Pulmonary artery endothelial cell (primary cell): Measurements from ENCODE around the gene KSR2. TPM values are rescaled to one million over a fixed set of nuclear protein-coding genes. Genes with fewer than 3 reads are reported as not detected.
"Not testable (repeated sequence)": the region's sequence is repeated elsewhere in the genome, so short reads cannot be mapped to it uniquely, and the experiment has no call there.

ENCODE experiments used
- DNase-seq: peaks from one replicate; pipeline ENCODE4 v3.0.0-alpha.2; 2011; ENCODE audit warnings: low read depth, low spot score
- total RNA-seq: library from RNA; depleted of rRNA; stranded (reverse); fragments of >200 nt; gene quantifications from 2 replicates; pipeline ENCODE4 v1.2.3, GENCODE V29; 2014

KSR2 gene
- total RNA-seq, 1 donor from 2014 or later = 0.99 TPM

DNA sequence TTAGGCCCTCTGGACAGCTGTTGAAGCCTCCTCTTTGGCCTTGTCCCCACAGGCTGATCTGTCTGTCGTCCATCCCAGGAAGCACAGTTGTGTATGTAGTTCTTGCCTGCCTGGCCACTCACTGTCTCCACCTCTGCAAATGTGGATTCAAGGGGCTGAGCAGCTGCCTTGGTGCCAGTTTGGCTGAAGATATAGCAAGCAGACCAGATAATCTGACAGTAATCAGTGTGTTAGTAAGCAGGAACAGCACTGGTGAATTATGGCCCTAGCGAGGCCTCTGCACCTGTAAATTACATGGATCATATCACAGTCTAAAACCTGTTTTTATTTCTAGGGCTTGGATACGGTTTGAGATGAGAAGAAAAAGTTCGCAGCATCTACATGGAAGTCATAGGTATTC is 324.8 kb downstream of the KSR2 start:
- DNase-seq = no peak

GRCh38 chr12:117641885-117642284 is 326.9 kb downstream of the KSR2 start:
- DNase-seq = no peak

- no peak for DNase-seq
Measured at GRCh38 chr12:117640511-117640910, 328.3 kb downstream of the KSR2 start.

- no peak for DNase-seq
Measured at GRCh38 chr12:117629454-117629853, 339.3 kb downstream of the KSR2 start.

GRCh38 chr12:117628711-117629110 is 340.1 kb downstream of the KSR2 start:
- DNase-seq = not testable (repeated sequence)

GRCh38 chr12:117622741-117623140 is 346.0 kb downstream of the KSR2 start:
- DNase-seq = no peak

- DNase-seq = no peak
Measured at GRCh38 chr12:117622087-117622486, 346.7 kb downstream of the KSR2 start.

DNA sequence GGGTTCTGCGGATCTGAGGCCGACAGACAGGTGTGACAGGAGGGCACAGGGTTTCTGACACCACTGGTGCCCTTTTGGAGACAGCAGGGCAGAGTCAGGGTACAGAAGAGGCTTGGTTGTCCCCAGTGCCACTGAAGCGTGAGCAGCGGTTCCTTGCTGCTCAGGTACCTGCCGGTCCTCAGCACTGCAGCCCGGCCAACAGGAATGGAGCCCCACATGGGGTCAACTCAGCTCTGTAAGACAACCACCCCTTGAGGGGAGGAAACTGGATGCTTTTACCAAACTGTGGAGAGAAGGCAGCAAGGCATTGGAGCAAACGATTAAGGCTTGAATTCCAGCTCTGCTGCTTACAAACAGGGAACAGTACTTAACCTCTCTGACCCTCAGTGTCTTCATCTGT is 361.0 kb downstream of the KSR2 start:
- no peak for DNase-seq

DNA sequence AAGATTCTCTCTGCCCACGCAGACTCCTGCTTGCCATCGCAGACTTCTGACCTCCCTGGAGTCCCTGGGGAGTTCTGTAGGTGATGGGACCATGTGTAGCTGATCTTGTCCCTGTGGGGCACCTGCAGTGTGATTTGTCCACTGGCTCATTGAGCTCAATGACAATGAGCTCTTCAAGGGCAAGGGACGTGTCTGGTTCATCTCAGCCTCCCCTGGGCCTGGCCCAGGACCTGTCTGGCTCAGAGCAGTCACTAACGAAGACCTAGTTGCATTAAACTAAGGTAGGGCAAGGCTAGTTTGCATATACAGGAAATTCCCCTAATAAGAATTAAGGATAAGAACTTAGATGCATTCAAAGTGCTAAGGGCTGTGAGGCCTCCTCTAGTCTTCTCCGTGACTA is 361.8 kb downstream of the KSR2 start:
- DNase-seq = no peak

GRCh38 chr12:117606024-117606423 is 362.8 kb downstream of the KSR2 start:
- DNase-seq = no peak

GRCh38 chr12:117603316-117604113 is 365.3 kb downstream of the KSR2 start:
- no peak for DNase-seq

- DNase-seq = no peak
Measured at GRCh38 chr12:117599849-117600248, 368.9 kb downstream of the KSR2 start.

DNA sequence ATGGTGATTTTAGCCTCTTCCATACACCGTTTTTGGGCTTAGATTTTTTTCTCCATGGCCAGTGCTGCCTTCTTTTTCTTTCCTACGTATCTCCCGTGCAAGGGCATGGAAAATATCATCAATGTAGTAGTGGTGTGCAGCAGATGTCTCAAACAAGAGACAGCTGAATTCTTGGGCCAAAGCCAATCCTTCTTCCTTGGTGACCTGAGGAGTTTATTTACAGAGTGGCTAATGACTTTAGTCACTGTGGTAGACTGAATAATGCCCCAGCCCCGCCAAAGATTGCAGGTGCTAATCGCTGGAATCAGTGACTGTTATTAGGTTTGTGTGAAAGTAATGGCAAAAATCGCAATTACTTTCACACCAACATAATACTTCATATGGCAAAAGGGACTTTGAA is 371.8 kb downstream of the KSR2 start:
- no peak for DNase-seq

DNA sequence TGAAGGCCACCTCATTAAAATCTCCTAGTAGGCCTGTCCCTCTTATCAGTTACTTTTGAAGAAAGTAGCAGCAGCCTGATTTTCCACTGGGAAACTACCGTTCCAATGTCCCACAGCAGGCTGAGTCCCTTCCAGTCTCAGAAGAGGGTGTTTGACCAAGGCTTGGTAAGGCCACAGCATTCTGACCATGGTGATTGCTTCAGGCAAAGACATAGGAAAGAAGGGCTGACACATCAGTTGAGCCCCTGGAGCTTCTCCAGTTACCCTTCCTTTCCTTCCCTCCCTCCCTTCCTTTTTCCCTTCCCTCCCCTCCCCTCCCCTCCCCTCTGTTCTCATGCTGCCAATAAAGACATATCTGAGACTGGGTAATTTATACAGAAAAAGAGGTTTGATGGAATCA is 373.0 kb downstream of the KSR2 start:
- DNase-seq = no peak

DNA sequence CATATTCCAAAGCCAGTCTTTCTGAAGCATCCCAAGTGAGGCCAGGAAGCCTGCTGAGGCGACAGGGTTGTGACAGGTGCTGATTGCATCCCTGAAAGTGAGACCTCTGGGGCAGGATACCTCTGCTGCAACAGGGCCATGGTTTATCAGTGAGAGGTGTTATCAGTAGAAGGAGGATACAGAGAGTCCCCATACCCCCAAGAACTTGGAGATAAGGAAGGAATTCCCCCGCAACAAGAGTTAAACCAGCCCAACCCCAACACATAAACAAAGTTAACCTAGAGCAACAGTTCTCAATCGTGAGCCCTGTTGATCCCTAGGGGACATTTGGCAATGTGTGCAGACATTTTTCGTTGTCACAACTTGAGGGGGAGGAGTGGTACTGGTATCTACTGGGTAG is 374.3 kb downstream of the KSR2 start:
- no peak for DNase-seq

GRCh38 chr12:117593815-117594400 is 374.9 kb downstream of the KSR2 start:
- DNase-seq = no peak

DNA sequence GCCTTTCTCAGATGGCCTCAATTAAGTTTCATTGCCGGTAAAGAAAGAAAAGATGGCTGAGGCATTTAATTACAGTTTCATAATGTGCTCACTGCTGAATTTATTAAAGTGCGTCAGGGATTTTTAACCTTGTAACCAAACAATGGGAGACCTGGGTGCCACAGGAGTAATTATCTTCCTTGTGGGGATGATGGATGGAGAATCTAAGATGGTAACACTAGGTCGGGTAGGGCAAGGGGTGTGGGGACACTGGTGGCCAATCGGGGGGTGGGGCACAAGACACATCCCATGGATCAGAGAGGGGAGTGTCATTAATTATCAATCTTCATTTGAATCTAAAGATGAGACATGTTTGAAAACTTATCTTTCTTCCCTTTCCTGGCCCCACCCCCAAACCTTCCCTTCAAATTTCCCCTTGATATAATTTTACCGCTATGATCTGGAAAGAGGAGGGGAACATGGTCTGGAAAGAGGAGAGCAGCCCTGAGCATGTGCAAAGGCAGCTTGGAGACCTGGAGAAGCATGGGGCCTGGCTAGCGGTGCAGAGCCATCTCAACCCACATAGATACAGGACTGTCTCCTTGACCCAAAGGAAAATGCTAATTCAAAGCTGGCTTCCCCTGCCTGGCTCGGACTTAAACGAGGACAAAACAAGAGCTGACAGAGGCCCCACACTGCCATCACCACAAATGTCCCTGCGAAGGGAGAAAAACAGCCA is 376.0 kb downstream of the KSR2 start:
- DNase-seq = no peak

DNA sequence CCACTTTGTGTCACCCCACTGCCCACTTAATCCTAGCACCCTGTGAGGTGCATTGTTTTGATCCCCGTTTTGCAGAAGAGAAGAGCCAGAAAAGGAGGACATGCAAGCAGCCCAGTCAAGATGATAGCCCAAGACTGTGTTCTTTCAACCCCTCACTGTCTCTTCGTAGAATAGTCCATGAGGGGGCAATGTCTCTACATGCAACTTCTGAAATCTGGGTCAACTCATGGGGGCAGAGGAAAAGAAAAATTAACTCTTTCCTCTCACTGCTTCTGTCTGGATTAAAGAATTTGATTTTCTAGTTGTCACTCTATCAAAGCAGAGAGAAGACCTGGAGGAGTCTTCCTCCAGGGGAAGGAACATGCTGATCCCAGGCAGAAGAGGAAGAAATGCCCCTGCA is 377.8 kb downstream of the KSR2 start:
- DNase-seq = no peak

- DNase-seq = no peak
Measured at GRCh38 chr12:117590386-117590785, 378.4 kb downstream of the KSR2 start.

DNA sequence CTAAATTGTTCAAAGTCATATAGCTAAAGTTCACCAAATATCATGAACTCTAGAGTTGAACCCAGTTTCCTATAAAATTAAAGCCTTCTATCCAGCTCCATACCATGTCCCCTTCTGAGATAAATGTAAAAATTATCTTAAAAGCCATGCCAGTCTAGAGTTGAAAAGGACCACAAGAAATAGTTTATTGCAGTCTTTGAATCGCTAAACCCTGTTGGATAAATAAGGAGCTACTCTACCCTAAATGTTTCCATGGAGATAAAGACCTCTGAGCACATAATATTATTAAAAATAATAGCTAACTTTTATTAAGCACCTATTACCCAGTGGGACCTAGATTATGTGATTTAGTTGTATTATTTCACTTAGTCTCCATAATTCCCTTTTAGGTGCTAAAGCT is 379.8 kb downstream of the KSR2 start:
- DNase-seq = no peak

- peak; percentile 13 for DNase-seq
Measured at GRCh38 chr12:117587631-117588287, 381.0 kb downstream of the KSR2 start.

DNA sequence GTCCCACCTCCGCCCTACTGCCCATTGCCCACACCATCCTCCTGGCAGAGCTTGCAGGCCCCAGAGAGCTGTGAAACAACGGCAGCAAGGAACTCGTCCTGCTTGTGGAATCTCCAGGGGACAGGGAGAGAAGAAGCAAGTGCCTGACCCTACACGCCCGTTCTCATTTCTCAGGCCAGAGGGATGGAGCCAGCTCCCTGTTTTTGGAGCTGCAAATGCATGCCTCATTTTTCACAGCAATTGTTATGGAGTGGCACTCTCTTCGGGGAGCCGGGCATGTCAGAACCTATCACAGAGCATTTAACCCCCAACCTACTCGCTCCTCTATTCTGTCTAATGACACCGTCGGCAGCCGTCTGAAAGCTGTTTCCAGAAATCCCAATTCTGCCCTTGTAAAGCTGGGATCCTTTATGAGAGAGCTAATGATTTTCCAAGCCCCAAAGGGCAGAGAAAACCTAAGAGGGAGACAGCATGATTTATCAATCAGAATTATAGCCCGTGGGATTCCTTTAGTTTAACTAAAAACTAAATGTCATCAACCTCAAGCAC is 385.0 kb downstream of the KSR2 start:
- no peak for DNase-seq
